HG03095 (cell line): ENCODE results near the gene F9.
A peak's percentile ranks its signal among the peaks of the same experiment; 100 is the strongest.
"Not testable (repeated sequence)": the region's sequence is repeated elsewhere in the genome, so short reads cannot be mapped to it uniquely, and the experiment has no call there.

ENCODE experiments used
- ATAC-seq: cut with Tn5 transposase; IDR thresholded peaks from one replicate; pipeline ENCODE4 v1.9.1; 2021; ENCODE audit warnings: moderate library complexity; ENCODE audit not compliant: unreplicated experiment

The F9 gene

GRCh38 chrX:139530550-139530949, at the start of gene F9:
Gene F9 (plus strand): TSS chrX:139530739. CDS start chrX:139530765, 26 bp downstream.
- ATAC-seq: no peak

GRCh38 chrX:139483699-139484098, 46.8 kb upstream of the F9 start:
- ATAC-seq: no peak

DNA sequence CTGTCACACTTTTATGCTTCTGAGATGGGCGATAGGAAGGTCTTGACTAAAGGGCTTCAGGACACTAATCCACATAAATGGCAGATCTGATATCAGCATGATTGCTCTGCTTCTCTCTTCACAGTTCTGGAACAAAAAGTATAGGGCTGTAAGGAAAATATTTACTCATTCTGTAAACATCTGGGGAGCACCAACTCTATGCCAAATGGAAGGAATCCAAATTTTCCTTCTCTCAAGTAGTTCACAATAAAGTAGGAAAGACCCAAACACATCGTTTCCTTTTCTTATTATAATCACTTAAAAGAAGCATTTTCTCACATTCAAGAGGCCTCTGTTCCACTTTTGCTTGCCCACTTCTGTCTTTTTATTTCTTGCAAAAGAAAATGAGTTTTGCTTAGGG, 45.9 kb upstream of the F9 start:
- ATAC-seq: no peak

DNA sequence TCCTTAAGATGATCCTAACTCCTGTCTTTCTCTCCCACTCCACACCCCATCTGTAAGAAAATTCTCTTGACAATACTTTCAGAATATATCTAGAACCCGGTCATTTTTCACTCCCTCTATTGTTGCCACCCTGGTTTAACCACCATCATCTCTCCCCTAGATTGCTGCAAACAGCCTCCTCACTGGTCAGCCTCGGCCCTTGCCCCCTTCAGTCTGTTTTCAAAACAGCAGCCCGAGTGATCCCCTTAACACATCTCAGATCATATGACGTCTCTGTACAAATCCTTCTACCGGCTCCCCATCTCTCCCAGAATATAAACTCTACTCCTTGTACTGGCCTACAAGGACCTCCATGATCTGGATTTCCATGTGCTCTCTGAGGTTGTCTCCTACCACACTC, 35.2 kb upstream of the F9 start:
- ATAC-seq: no peak

DNA sequence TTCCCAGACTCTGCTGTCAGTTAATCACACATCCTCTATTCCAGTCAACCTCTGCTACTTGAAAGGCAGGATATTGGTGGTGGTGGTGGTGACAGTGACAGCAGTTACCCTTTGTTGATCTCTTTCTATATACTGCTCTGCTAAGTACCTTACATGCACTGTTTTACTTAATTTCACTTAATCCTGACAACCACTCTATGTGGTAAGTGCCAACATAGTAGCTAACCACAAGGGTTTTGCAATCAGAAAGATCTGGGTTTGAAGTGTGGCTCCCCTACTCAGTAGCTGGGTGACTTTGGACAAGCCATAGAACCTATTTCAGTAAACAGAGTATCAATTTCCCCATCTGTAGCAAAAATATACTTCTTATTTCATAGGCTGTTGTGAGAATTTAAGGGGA, 24.2 kb upstream of the F9 start:
- ATAC-seq: no peak

GRCh38 chrX:139508099-139508498, 22.4 kb upstream of the F9 start:
- ATAC-seq: no peak

GRCh38 chrX:139518475-139518874, 12.1 kb upstream of the F9 start:
- no peak for ATAC-seq

- ATAC-seq: not testable (repeated sequence)
Observed at GRCh38 chrX:139528829-139529228, 1.7 kb upstream of the F9 start.

DNA sequence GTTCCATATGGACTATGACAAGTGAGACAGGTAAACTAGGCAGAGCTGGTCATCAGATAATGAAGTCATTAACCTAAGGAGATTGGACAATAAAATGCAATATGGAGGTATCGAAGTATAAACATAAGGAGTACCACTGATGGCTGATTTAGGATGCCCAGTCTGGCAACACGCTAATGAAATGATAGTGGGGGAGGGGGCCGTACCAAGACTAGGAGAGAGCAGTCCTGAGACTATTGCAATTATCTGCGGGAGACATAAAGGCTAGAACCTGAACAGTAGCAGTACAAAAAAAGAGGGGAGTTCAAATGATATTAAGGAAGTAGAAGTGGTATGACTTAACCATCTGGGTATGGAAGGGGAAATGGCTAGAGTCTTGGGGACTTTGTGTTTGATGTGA, 2.3 kb downstream of the F9 start:
- ATAC-seq: no peak

- no peak for ATAC-seq
Observed at GRCh38 chrX:139533444-139533843, 2.9 kb downstream of the F9 start.

- ATAC-seq: no peak
Observed at GRCh38 chrX:139538907-139539790, 8.6 kb downstream of the F9 start.

DNA sequence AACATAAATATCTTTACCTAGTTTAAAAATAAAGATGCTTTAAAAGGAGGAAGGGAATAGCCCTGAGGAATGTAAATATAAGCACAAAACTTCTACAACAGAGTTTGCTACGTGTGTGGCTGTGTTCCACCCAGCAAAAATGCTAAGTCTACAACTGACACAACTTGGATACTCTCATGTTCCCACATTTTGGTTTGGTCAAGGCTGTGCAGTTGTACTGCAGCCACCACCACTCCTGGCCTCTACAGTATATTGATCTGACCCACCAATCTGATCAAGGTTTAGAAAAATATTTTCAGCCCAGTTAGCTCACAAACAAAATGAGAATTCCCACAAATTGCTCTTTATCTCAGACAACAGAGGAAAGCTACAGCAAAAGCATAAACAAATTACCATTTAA, 12.1 kb downstream of the F9 start:
- no peak for ATAC-seq

DNA sequence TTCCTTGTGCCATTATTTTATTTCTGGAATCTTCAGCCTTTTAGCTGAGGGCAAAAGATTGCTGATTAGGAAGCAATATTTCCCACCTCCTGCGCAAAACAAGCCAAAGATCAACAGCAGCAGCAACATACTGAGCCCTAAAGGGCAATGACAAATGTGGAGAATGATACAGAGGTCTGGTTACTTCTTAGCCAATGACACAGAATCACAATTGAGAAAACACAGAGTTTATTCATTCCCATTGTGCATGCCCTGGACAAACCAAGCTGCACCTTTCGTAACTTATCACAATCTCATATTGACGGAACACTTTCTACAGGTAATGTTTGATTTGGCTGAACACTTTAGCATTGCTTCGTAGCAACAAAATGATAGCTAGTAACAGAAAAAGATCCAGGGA, 13.4 kb downstream of the F9 start:
- no peak for ATAC-seq

DNA sequence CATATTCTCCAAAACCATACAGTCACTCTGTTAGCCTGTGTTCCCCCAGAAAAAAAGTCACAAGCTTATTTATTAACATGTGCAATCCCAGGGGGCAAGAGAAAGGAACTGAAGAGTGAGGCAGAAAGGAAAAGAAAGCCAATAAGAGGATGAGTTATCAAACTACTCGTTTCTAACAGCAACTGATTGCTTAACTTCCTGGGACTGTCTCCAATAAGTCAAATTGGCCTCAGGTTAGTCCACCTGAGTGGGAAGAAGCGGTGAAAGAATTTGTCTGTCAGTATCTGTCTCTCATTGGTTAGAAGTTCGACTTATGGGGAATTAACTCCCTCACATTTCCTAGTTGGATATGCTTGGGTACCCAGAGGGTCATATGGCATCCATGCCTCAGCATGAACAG, 14.1 kb downstream of the F9 start:
- no peak for ATAC-seq

- peak; percentile 37 for ATAC-seq
Observed at GRCh38 chrX:139554376-139554775, 23.8 kb downstream of the F9 start.

DNA sequence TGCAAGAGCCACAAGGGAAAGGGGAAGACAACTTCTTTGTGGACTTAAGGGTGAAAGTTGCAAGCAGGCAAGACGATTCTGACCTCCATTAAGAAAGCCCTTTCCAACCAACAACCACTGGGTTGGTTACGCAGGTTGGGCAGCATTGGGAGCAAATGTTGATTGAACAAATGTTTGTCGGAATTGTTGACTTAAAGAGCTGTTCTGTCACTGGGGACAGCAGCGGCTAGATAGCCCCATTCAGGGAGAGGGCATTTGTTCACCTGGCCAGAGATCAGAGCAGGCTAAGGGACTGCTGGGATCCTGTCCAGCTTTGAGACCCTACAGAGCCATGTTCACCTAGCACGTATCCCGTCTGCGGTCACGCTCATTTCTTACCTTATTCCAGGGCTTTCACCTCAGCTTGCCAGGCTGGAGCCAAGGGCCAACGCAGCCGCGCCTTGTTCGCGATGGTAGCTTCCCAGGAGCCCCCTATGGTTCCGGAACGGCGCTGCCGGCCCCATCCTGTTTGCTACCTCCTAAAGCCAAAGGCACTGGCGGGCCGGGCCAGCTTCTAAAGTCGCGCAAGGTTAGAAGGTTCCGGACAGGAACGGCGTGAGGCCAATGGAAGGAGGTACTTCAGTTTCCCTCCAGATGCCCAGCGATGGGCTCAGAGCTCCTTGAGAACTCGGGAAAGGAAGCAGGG, 24.6 kb downstream of the F9 start:
- ATAC-seq: no peak

- peak; percentile 88 for ATAC-seq
Observed at GRCh38 chrX:139559383-139560042, 29.0 kb downstream of the F9 start.

GRCh38 chrX:139560221-139560620, 29.7 kb downstream of the F9 start:
- ATAC-seq: no peak

DNA sequence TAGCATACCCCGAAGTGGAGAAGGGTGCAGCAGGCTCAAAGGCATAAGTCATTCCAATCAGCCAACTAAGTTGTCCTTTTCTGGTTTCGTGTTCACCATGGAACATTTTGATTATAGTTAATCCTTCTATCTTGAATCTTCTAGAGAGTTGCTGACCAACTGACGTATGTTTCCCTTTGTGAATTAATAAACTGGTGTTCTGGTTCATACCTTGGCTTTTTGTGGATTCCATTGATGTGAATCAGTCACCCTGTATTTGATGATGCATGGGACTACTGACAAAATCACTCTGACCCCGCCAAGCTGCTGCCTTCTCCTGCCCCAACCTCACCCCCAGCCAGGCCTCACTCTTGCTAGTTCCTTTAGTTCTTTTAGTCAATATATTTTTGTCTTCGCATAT, 32.7 kb downstream of the F9 start:
- no peak for ATAC-seq

- no peak for ATAC-seq
Observed at GRCh38 chrX:139566981-139567380, 36.4 kb downstream of the F9 start.

DNA sequence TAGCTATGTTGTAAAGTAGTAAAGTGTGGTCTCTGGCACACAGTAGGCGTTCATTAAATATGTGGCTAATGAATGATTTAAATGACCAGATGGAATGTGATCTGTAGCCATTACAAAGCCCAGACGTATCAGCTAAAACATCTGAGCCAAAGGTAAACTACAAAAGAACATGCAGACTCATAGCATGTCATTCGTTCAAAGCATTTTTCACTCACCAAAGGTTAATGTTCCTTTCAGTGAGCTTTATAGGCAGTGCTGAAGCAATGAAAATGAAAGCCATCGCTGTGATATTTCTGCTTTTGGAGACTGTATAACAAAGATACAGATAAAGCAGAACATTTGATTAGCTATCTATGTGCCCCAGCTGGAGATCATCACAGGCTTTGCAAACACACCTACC, 50.5 kb downstream of the F9 start:
- no peak for ATAC-seq

GRCh38 chrX:139585613-139586012, 55.1 kb downstream of the F9 start:
- ATAC-seq: no peak
